Activated naive CD4-positive, alpha-beta T cell treated with Interleukin-2 at 50 U/mL for 16 hours (primary cell): ENCODE measurements around the gene CDKN2A.

Experiments used
- DNase-seq: peaks from one replicate; pipeline ENCODE4 v3.0.0-alpha.2; 2020

Gene CDKN2A

GRCh38 chr9:21935631-21936030 lies 58.6 kb downstream of the CDKN2A start:
- DNase-seq, result no peak

- no peak for DNase-seq
Observed at GRCh38 chr9:21933865-21934264, 60.3 kb downstream of the CDKN2A start.

- DNase-seq, result no peak
Observed at GRCh38 chr9:21933281-21933680, 60.9 kb downstream of the CDKN2A start.

GRCh38 chr9:21931428-21931827 lies 62.8 kb downstream of the CDKN2A start:
- DNase-seq, result no peak

GRCh38 chr9:21927752-21928151 lies 66.4 kb downstream of the CDKN2A start:
- no peak for DNase-seq

GRCh38 chr9:21923694-21924093 lies 70.5 kb downstream of the CDKN2A start:
- DNase-seq, result no peak

- peak; percentile 9 for DNase-seq
Observed at GRCh38 chr9:21919377-21920362, 74.5 kb downstream of the CDKN2A start.
